WTC11 (cell line): ENCODE data around the gene P3R3URF. TPM values are rescaled to one million over a fixed set of nuclear protein-coding genes. Genes with fewer than 3 reads are reported as not detected.

ENCODE experiments used
- ATAC-seq: fragments of 200-7000 bp; cut with Tn5 transposase; 2 replicates; pipeline ENCODE4 v1.10.0; 2021; ENCODE audit warnings: mild to moderate bottlenecking, moderate library complexity
- CTCF ChIA-PET: fragments of 300-600 bp; sonication (Branson Sonifier 250); formaldehyde crosslinking; loops from one replicate; lab custom pipeline; 2021; ENCODE audit warnings: antibody characterized with exemption; lab: Charles Lee
- POLR2A ChIA-PET: fragments of 350-600 bp; sonication (Branson Sonifier 250); formaldehyde crosslinking; loops from one replicate; lab custom pipeline; 2021; ENCODE audit warnings: antibody characterized with exemption; lab: Charles Lee
- DNase-seq: peaks from one replicate; pipeline ENCODE4 v3.0.0; 2021; ENCODE audit warnings: low spot score
- H3K27ac Mint-ChIP-seq: 2 replicates; pipeline ENCODE4 v1.8.0; 2021; ENCODE audit warnings: mixed read lengths
- H3K27me3 Mint-ChIP-seq: 2 replicates; pipeline ENCODE4 v1.8.0; 2021; ENCODE audit warnings: low read depth, mild to moderate bottlenecking, moderate library complexity, mixed read lengths
- H3K36me3 Mint-ChIP-seq: 2 replicates; pipeline ENCODE4 v1.8.0; 2021; ENCODE audit warnings: mixed read lengths
- H3K4me1 Mint-ChIP-seq: 2 replicates; pipeline ENCODE4 v1.8.0; 2022; ENCODE audit warnings: mixed read lengths
- H3K4me3 Mint-ChIP-seq: 2 replicates; pipeline ENCODE4 v1.8.0; 2021; ENCODE audit warnings: mild to moderate bottlenecking, moderate library complexity, mixed read lengths
- H3K9me3 Mint-ChIP-seq: 2 replicates; pipeline ENCODE4 v1.8.0; 2021; ENCODE audit warnings: mixed read lengths
- CREB1 ChIP-seq: sonication (generic); formaldehyde crosslinking; IDR thresholded peaks from 2 replicates; pipeline ENCODE4 v1.8.0; 2023; ENCODE audit warnings: mild to moderate bottlenecking, missing genetic modification reagents
- FOXJ3 ChIP-seq: sonication (generic); formaldehyde crosslinking; IDR thresholded peaks from 2 replicates; pipeline ENCODE4 v1.9.0; 2021; ENCODE audit warnings: missing genetic modification reagents, mild to moderate bottlenecking, borderline replicate concordance
- JAZF1 ChIP-seq: fragments of 250-450 bp; sonication (Bioruptor Pico); IDR thresholded peaks from 2 replicates; pipeline ENCODE4 v1.9.0; 2021; ENCODE audit warnings: moderate library complexity, mild to moderate bottlenecking, inconsistent platforms
- TEAD4 ChIP-seq: sonication (generic); formaldehyde crosslinking; IDR thresholded peaks from 2 replicates; pipeline ENCODE4 v1.8.0; 2022; ENCODE audit warnings: mild to moderate bottlenecking, missing genetic modification reagents
- ZMAT4 ChIP-seq: fragments of 250-450 bp; sonication (Bioruptor Pico); IDR thresholded peaks from 2 replicates; pipeline ENCODE4 v1.9.0; 2021; ENCODE audit warnings: mild to moderate bottlenecking
- ZNF121 ChIP-seq: sonication (generic); formaldehyde crosslinking; IDR thresholded peaks from 2 replicates; pipeline ENCODE4 v1.8.0; 2023; ENCODE audit warnings: missing genetic modification reagents
- ZNF425 ChIP-seq: fragments of 250-450 bp; sonication (Bioruptor Pico); conservative IDR thresholded peaks from 2 replicates; pipeline ENCODE4 v1.9.0; 2021; ENCODE audit warnings: mild to moderate bottlenecking
- ZNF532 ChIP-seq: fragments of 250-450 bp; sonication (Bioruptor Pico); IDR thresholded peaks from 2 replicates; pipeline ENCODE4 v1.9.0; 2021; ENCODE audit warnings: mild to moderate bottlenecking, borderline replicate concordance
- total RNA-seq: library from RNA; stranded (reverse); gene quantifications from 3 replicates; pipeline ENCODE4 v1.2.3, GENCODE V29; 2021
- TF ChIP-seq, protein P1 (sequence below): sonication (generic); formaldehyde crosslinking; IDR thresholded peaks from 2 replicates; pipeline ENCODE4 v1.8.0; 2022; ENCODE audit warnings: mild to moderate bottlenecking, missing genetic modification reagents
- TF ChIP-seq, protein P2 (sequence below): fragments of 250-450 bp; sonication (Bioruptor Pico); IDR thresholded peaks from 2 replicates; pipeline ENCODE4 v1.9.0; 2021; ENCODE audit warnings: moderate library complexity, mild to moderate bottlenecking, inconsistent platforms, borderline replicate concordance
- TF ChIP-seq, protein P3 (sequence below): sonication (generic); formaldehyde crosslinking; IDR thresholded peaks from 2 replicates; pipeline ENCODE4 v1.8.1; 2023; ENCODE audit warnings: mild to moderate bottlenecking, missing genetic modification reagents, moderate library complexity
- TF ChIP-seq, protein P4 (sequence below): sonication (generic); formaldehyde crosslinking; IDR thresholded peaks from 2 replicates; pipeline ENCODE4 v1.8.1; 2023; ENCODE audit warnings: mild to moderate bottlenecking, moderate library complexity, missing genetic modification reagents
- TF ChIP-seq, protein P5 (sequence below): sonication (generic); formaldehyde crosslinking; IDR thresholded peaks from 2 replicates; pipeline ENCODE4 v1.8.0; 2023; ENCODE audit warnings: missing genetic modification reagents, mild to moderate bottlenecking, borderline replicate concordance

Gene P3R3URF
- total RNA-seq, 1 experiment from 2014 or later = not detected

DNA sequence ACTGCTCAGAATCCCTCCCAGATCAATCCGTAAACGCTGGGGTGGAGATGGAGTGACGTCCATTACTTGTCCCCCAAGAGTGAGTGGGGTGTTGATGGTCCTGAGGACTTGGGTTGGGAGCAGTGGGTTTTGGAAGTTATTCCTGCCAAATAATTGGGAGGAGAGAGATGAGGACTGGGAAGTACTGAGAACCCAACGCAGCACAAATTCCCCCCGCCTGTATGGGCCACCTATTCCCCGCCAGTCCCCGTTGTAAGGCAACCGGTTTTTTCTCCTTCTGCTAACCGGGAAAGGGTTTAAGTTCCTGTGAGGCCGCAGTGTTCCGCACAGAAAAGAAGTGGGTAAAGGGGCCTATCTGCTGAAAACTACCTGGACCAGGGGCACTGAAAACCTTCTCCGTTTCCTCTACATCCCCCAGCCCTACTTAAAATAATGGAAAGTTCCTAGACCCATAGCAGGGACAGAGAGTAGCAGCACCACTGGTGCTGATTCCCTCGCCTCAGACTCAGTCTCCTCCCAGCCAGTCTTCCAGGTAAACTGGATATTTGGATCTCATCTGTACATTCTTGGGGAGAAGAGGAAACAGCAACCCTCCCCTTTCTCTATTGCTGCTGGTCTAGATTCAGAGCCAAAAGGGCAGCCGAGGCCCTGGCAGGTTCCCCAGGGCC lies 27.6 kb upstream of the P3R3URF start (continued):
- TF ChIP-seq ZMAT4 (CRISPR knock-in tag) = no peak

DNA sequence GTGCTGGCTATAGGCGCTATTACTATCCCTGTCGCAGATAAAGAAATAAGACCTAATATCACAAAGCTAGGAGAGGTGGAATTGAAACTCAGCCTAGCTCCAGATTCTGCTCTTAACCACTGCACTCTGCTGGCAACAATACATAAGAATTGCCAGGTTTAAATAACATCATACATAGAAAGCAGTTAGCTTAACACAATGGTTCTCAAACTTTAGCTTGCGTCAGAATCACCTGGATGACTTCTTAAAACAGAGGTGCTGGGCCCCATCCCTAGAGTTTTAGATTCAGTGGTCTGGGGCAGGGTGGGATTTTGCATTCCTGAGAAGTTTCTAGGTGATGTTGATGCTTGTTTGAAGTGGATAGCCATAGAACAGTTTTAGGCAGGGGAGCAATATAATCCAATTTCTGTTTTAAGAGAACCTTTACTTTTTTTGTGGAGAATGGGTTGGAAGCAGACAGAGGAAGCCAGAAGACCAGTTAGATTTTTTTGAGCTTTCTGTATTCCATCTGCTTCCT lies 23.0 kb upstream of the P3R3URF start:
- H3K4me3 Mint-ChIP-seq = peak overlapping the region; percentile 75
- CTCF ChIA-PET = interaction anchor here (1.5 to 5.0 kb wide), 2 partner anchors 22 to 46 kb away, joined by 4 to 55 read pairs; no protein-coding TSS in a partner anchor
- ATAC-seq = no peak

More for the DNA sequence above, 23.0 kb upstream of the P3R3URF start:
- H3K27ac Mint-ChIP-seq = no peak overlapping the region
- peaks cover 19% of the 10 kb centered on the region for H3K4me1 Mint-ChIP-seq
- POLR2A ChIA-PET = interaction anchor here (0.6 to 1.4 kb wide), 2 partner anchors 24 to 155 kb away, joined by 3 read pairs; no protein-coding TSS in a partner anchor
- H3K27me3 Mint-ChIP-seq = no peaks in the 10 kb centered on the region; the same call in 1 of the 2 replicates
- DNase-seq = no peak
- H3K9me3 Mint-ChIP-seq = no peaks in the 10 kb centered on the region
- H3K36me3 Mint-ChIP-seq = no peaks in the 10 kb centered on the region
- TF ChIP-seq, protein P1, sequence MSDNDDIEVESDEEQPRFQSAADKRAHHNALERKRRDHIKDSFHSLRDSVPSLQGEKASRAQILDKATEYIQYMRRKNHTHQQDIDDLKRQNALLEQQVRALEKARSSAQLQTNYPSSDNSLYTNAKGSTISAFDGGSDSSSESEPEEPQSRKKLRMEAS (CRISPR knock-in tag) = no peak
- TF ChIP-seq FOXJ3 (CRISPR knock-in tag) (no peak), CREB1 (CRISPR knock-in tag) (no peak), ZNF425 (CRISPR knock-in tag) (no peak), ZNF532 (no peak), TEAD4 (no peak), JAZF1 (CRISPR knock-in tag) (no peak), ZNF121 (CRISPR knock-in tag) (no peak)
- TF ChIP-seq, protein P2, sequence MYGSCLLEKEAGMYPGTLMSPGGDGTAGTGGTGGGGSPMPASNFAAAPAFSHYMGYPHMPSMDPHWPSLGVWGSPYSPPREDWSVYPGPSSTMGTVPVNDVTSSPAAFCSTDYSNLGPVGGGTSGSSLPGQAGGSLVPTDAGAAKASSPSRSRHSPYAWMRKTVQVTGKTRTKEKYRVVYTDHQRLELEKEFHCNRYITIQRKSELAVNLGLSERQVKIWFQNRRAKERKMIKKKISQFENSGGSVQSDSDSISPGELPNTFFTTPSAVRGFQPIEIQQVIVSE (CRISPR knock-in tag) = no peak
- TF ChIP-seq, protein P3, sequence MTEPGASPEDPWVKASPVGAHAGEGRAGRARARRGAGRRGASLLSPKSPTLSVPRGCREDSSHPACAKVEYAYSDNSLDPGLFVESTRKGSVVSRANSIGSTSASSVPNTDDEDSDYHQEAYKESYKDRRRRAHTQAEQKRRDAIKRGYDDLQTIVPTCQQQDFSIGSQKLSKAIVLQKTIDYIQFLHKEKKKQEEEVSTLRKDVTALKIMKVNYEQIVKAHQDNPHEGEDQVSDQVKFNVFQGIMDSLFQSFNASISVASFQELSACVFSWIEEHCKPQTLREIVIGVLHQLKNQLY (CRISPR knock-in tag) = no peak
- TF ChIP-seq, protein P4, sequence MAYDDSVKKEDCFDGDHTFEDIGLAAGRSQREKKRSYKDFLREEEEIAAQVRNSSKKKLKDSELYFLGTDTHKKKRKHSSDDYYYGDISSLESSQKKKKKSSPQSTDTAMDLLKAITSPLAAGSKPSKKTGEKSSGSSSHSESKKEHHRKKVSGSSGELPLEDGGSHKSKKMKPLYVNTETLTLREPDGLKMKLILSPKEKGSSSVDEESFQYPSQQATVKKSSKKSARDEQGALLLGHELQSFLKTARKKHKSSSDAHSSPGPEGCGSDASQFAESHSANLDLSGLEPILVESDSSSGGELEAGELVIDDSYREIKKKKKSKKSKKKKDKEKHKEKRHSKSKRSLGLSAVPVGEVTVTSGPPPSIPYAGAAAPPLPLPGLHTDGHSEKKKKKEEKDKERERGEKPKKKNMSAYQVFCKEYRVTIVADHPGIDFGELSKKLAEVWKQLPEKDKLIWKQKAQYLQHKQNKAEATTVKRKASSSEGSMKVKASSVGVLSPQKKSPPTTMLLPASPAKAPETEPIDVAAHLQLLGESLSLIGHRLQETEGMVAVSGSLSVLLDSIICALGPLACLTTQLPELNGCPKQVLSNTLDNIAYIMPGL (CRISPR knock-in tag) = no peak
- TF ChIP-seq, protein P5, sequence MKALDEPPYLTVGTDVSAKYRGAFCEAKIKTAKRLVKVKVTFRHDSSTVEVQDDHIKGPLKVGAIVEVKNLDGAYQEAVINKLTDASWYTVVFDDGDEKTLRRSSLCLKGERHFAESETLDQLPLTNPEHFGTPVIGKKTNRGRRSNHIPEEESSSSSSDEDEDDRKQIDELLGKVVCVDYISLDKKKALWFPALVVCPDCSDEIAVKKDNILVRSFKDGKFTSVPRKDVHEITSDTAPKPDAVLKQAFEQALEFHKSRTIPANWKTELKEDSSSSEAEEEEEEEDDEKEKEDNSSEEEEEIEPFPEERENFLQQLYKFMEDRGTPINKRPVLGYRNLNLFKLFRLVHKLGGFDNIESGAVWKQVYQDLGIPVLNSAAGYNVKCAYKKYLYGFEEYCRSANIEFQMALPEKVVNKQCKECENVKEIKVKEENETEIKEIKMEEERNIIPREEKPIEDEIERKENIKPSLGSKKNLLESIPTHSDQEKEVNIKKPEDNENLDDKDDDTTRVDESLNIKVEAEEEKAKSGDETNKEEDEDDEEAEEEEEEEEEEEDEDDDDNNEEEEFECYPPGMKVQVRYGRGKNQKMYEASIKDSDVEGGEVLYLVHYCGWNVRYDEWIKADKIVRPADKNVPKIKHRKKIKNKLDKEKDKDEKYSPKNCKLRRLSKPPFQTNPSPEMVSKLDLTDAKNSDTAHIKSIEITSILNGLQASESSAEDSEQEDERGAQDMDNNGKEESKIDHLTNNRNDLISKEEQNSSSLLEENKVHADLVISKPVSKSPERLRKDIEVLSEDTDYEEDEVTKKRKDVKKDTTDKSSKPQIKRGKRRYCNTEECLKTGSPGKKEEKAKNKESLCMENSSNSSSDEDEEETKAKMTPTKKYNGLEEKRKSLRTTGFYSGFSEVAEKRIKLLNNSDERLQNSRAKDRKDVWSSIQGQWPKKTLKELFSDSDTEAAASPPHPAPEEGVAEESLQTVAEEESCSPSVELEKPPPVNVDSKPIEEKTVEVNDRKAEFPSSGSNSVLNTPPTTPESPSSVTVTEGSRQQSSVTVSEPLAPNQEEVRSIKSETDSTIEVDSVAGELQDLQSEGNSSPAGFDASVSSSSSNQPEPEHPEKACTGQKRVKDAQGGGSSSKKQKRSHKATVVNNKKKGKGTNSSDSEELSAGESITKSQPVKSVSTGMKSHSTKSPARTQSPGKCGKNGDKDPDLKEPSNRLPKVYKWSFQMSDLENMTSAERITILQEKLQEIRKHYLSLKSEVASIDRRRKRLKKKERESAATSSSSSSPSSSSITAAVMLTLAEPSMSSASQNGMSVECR (CRISPR knock-in tag) = no peak
